Vagina (tissue), 2 donors: ENCODE data around the gene BRD8.

Experiments
- CTCF ChIP-seq, 3 experiments: fragments of 450-650 bp in 2 of 3; fragments of 200-600 bp in 1 of 3; sonication (generic) in 1 of 3; IDR thresholded peaks; one replicate each; pipeline ENCODE4 v1.5.1; 2017 to 2019; ENCODE audit warnings: antibody characterized with exemption in 3 of 3, mild to moderate bottlenecking in 2 of 3, moderate library complexity in 2 of 3
- POLR2A ChIP-seq, 2 donors: fragments of 450-650 bp; IDR thresholded peaks; one replicate each; pipeline ENCODE4 v1.6.1; 2017; ENCODE audit warnings: antibody characterized with exemption in 2 of 2, mild to moderate bottlenecking in 2 of 2, moderate library complexity in 2 of 2
- POLR2AphosphoS5 ChIP-seq, 2 donors: sonication (generic); formaldehyde crosslinking; IDR thresholded peaks; one replicate each; pipeline ENCODE4 v1.9.0; 2017; ENCODE audit warnings: antibody characterized with exemption in 2 of 2, mild to moderate bottlenecking in 2 of 2, low read depth in 1 of 2; ENCODE audit not compliant: insufficient read depth in 1 of 2

- no peak for TF ChIP-seq CTCF (IDR thresholded peaks at IDR 0.05)
- TF ChIP-seq POLR2A (IDR thresholded peaks at IDR 0.05) = no peak
- TF ChIP-seq POLR2AphosphoS5 (IDR thresholded peaks at IDR 0.05; ENCODE audit: insufficient read depth in 1 of 2, low read depth in 1 of 2) = no peak
Measured at GRCh38 chr5:138177941-138178515, 402 bp downstream of the BRD8 start.
